ENCODE measurements around the gene AK6. TPM values are rescaled to one million over a fixed set of nuclear protein-coding genes. Genes with fewer than 3 reads are reported as not detected.

The AK6 gene
- total and polyA plus RNA-seq, 9 of the 15 experiments (the other 6 are each of a cell fraction or from before 2014, with no cell fraction given), result 84.6 to 669 (median 143) TPM

GRCh38 chr5:69305512-69305911 lies 63.8 kb downstream of the AK6 start:
- peak in 1 of 4 experiments; percentile 70 for DNase-seq (ENCODE audit: extremely low read depth in 1 of 4, low spot score in 3 of 4)
- no peaks in the 10 kb centered on the region for H3K27me3 ChIP-seq (ENCODE audit: control insufficient read depth in 2 of 2, insufficient read depth in 2 of 2, low read length in 2 of 2)
- H3K4me3 ChIP-seq, result no peak overlapping the region
- H3K4me1 ChIP-seq (replicated peaks in 1 of 2; ENCODE audit: control insufficient read depth in 2 of 2, insufficient read depth in 2 of 2, low read length in 2 of 2), result peaks cover 9 to 10% of the 10 kb centered on the region in 2 experiments; a peak in 3 of 5 replicates
- no TSS peak for BruUV-seq (replicated peaks)
- H3K9me3 ChIP-seq (replicated peaks; ENCODE audit: control insufficient read depth, insufficient read depth, low read depth, low read length), result peaks cover 10% of the 10 kb centered on the region; the same call in 1 of the 2 replicates
- POLR2A ChIA-PET, result interaction anchor here (0.6 kb wide), 1 partner anchor 196 kb away, joined by 3 read pairs; no protein-coding TSS in a partner anchor
- in situ Hi-C loops (cut with MboI), result no loop called here
- no peak overlapping the region for H2AFZ ChIP-seq (ENCODE audit: low read depth, low read length)
- CTCF ChIA-PET (ENCODE audit: low intra/inter-chr PET ratio), result no interaction called here
- H4K20me1 ChIP-seq (replicated peaks; ENCODE audit: control insufficient read depth, insufficient read depth, low read length), result no peaks in the 10 kb centered on the region
- intact Hi-C loops (cut with micrococcal nuclease), result no loop called here
- H3K4me2 ChIP-seq (ENCODE audit: insufficient read depth, low read length), result peak overlapping the region; percentile 3; the same call in 1 of the 2 replicates
- no peak overlapping the region for H3K27ac ChIP-seq (ENCODE audit: extremely low read depth, low read depth, low read length)
- no peak overlapping the region for H3K9ac ChIP-seq (ENCODE audit: insufficient read depth in 1 of 2, low read depth in 2 of 2, low read length in 2 of 2)
- ATAC-seq, result no peak
- 22% methylated on average over 8 of the region's 8 CpGs for WGBS (ENCODE audit: insufficient coverage, low coverage, missing lambda C conversion rate)
- peaks cover 16% of the 10 kb centered on the region; the same call in 1 of the 3 replicates for H3K36me3 ChIP-seq (ENCODE audit: control insufficient read depth, insufficient read depth, low read length)
- no peaks in the 10 kb centered on the region for H3K79me2 ChIP-seq (ENCODE audit: control insufficient read depth, insufficient read depth, low read length)
- no peaks in the 10 kb centered on the region for H3K9me1 ChIP-seq (ENCODE audit: control insufficient read depth, insufficient read depth, low read length)
- FAIRE-seq, result peak; percentile 74
- TF ChIP-seq ZEB2 (IDR thresholded peaks at IDR 0.05), result peak; percentile 35; the same call in 1 of the 2 replicates
- TF ChIP-seq ZKSCAN1 (IDR thresholded peaks at IDR 0.05; ENCODE audit: low read depth, low read length), result no peak
- no peak for TF ChIP-seq TCF7L2 (IDR thresholded peaks at IDR 0.05; ENCODE audit: low read depth, low read length)
- TF ChIP-seq TAL1 (IDR thresholded peaks at IDR 0.05), result peak; percentile 78
- TF ChIP-seq DIDO1 (tag; IDR thresholded peaks at IDR 0.05; ENCODE audit: low read depth), result no peak
- peak; percentile 80 for TF ChIP-seq ARID1B (IDR thresholded peaks at IDR 0.05)
- TF ChIP-seq ZNF740 (CRISPR knock-in tag; IDR thresholded peaks at IDR 0.05), result no peak
- no peak for TF ChIP-seq ZNF740 (tag; IDR thresholded peaks at IDR 0.05)
- peak; percentile 74 for TF ChIP-seq TFAP4 (CRISPR knock-in tag; IDR thresholded peaks at IDR 0.05; ENCODE audit: borderline replicate concordance)
- peak; percentile 90 for TF ChIP-seq CEBPB (tag; IDR thresholded peaks at IDR 0.05)
- TF ChIP-seq TAF7 (tag; IDR thresholded peaks at IDR 0.05), result no peak
- peak; percentile 45 for TF ChIP-seq NFIC (IDR thresholded peaks at IDR 0.05)
- TF ChIP-seq COPS2 (conservative IDR thresholded peaks at IDR 0.05), result no peak
- peak; percentile 70 for TF ChIP-seq ZBTB7A (IDR thresholded peaks at IDR 0.05; ENCODE audit: borderline replicate concordance, control insufficient read depth, low read depth, low read length)
- 0 out of 2 replicates have a peak, but pooled peaks have one; percentile 21 for TF ChIP-seq DPF2 (IDR thresholded peaks at IDR 0.05)
- TF ChIP-seq PPARD (CRISPR knock-in tag; IDR thresholded peaks at IDR 0.05), result no peak
- TF ChIP-seq RCOR1 (IDR thresholded peaks at IDR 0.05; ENCODE audit: borderline replicate concordance in 1 of 2, low read depth in 2 of 2, low read length in 2 of 2), result peak in 1 of 2 experiments; percentile 28; a peak in 1 of 4 replicates
- peak; percentile 49 for TF ChIP-seq PKNOX1 (IDR thresholded peaks at IDR 0.05)
- peak; percentile 50 for TF ChIP-seq MTA2 (IDR thresholded peaks at IDR 0.05; ENCODE audit: low read depth)
- TF ChIP-seq CBFA2T3 (IDR thresholded peaks at IDR 0.05), result peak; percentile 87
- peak; percentile 69; the same call in 1 of the 2 replicates for TF ChIP-seq TRIM28 (IDR thresholded peaks at IDR 0.05)
- peak; percentile 82 for TF ChIP-seq TCF3 (CRISPR knock-in tag; IDR thresholded peaks at IDR 0.05)
- peak; percentile 14; the same call in 1 of the 2 replicates for TF ChIP-seq CTBP1 (IDR thresholded peaks at IDR 0.05; ENCODE audit: borderline replicate concordance)
- peak; percentile 87 to 94 for TF ChIP-seq TRIM24 (IDR thresholded peaks at IDR 0.05)
- peak; percentile 75 for TF ChIP-seq TEAD4 (IDR thresholded peaks at IDR 0.05; ENCODE audit: low read length)
- no peak for TF ChIP-seq TEAD4 (CRISPR knock-in tag; IDR thresholded peaks at IDR 0.05; ENCODE audit: borderline replicate concordance)

Data from K562 (cell line).